EH (cell line): ENCODE data around the gene CNRIP1.

Experiments used
- DNase-seq: peaks from one replicate; pipeline ENCODE4 v3.0.0-alpha.2; 2015; ENCODE audit warnings: low read depth

Gene CNRIP1

GRCh38 chr2:68292108-68292710 lies 27.5 kb downstream of the CNRIP1 start:
- peak; percentile 37 for DNase-seq

GRCh38 chr2:68291314-68291713 lies 28.4 kb downstream of the CNRIP1 start:
- no peak for DNase-seq

- DNase-seq, result no peak
Measured at GRCh38 chr2:68290901-68291300, 28.8 kb downstream of the CNRIP1 start.

- DNase-seq, result no peak
Measured at GRCh38 chr2:68287580-68288441, 31.9 kb downstream of the CNRIP1 start.

- peak; percentile 82 for DNase-seq
Measured at GRCh38 chr2:68284896-68285295, 34.9 kb downstream of the CNRIP1 start.

- no peak for DNase-seq
Measured at GRCh38 chr2:68283419-68283812, 36.3 kb downstream of the CNRIP1 start.

- DNase-seq, result peak; percentile 58
Measured at GRCh38 chr2:68282811-68283418, 36.8 kb downstream of the CNRIP1 start.

- no peak for DNase-seq
Measured at GRCh38 chr2:68280796-68281195, 39.0 kb downstream of the CNRIP1 start.

GRCh38 chr2:68280348-68280747 lies 39.4 kb downstream of the CNRIP1 start:
- DNase-seq, result no peak

GRCh38 chr2:68279691-68280090 lies 40.1 kb downstream of the CNRIP1 start:
- DNase-seq, result no peak

GRCh38 chr2:68278169-68278568 lies 41.6 kb downstream of the CNRIP1 start:
- no peak for DNase-seq

- DNase-seq, result no peak
Measured at GRCh38 chr2:68274022-68274421, 45.7 kb downstream of the CNRIP1 start.

- DNase-seq, result no peak
Measured at GRCh38 chr2:68272246-68272994, 47.3 kb downstream of the CNRIP1 start.

GRCh38 chr2:68266655-68267054 lies 53.1 kb downstream of the CNRIP1 start:
- DNase-seq, result no peak

GRCh38 chr2:68263632-68264031 lies 56.1 kb downstream of the CNRIP1 start:
- no peak for DNase-seq

GRCh38 chr2:68258851-68259250 lies 60.9 kb downstream of the CNRIP1 start:
- DNase-seq, result peak; percentile 71

GRCh38 chr2:68256093-68256450 lies 63.7 kb downstream of the CNRIP1 start:
- peak; percentile 77 for DNase-seq

- DNase-seq, result peak; percentile 20
Measured at GRCh38 chr2:68253219-68254068, 66.3 kb downstream of the CNRIP1 start.

- DNase-seq, result peak; percentile 96
Measured at GRCh38 chr2:68252400-68253218, 67.1 kb downstream of the CNRIP1 start, which contains the start of gene PPP3R1. PPP3R1 (minus strand) TSS chr2:68252532; CDS start chr2:68252127, 405 bp downstream.

- DNase-seq, result peak; percentile 28
Measured at GRCh38 chr2:68251855-68252399, 67.8 kb downstream of the CNRIP1 start.
